ENCODE measurements around the gene APH1A. TPM values are rescaled to one million over a fixed set of nuclear protein-coding genes. Genes with fewer than 3 reads are reported as not detected.

The APH1A gene
- total RNA-seq, 1 experiment from 2014 or later: 109 TPM

DNA sequence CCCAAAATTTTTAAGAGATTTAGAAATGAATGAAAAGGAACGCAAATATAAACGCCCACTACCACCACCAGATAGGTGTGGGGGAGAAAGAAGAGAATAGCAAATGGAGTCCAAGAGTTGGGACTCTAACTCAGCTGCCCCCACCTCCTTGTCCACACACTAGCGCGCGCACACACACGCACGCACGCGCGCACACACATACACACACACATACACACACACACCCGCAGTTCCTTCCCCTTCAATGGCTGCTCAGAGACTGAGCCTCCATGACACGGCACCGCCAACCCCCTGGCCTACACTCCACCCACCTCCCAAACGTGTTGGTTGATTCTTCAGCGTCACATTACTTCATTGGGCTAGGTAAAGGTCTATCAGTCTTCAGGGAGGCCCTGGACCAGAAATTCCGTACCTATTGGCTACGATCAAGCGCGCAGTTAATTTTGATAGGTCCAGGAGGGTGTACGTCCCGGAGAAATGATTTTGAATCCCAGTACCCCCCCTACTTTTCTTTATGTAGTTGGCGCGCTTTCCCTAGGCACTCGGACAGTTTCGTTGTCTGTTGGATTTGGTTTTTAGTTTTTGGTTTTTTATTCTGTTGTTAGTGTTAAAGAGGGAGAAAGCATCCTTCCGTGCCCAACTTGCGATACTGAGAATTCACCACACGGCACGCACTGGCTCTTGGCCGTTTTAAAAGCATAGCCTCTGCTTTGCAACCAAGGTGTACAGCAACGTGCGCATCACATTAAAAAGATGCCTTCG lies 32.8 kb downstream of the APH1A start, which contains the start of gene ANP32E:
Gene ANP32E (minus strand): TSS at position 261 of the 762 bp plus-strand sequence. CDS start 326 bp downstream, outside the sequence.
- Histone ChIP-seq H3K36me3 (ENCODE audit: control insufficient read depth in 1 of 2, insufficient read depth in 2 of 2, low read length in 2 of 2) (peaks cover 2% of the 10 kb centered on the region in 2 experiments; a peak in 1 of 4 replicates), H3K4me3 (replicated peaks in 1 of 2; ENCODE audit: low read depth in 1 of 2, low read length in 2 of 2) (peak within 1 kb of the TSS; percentile 94 to 99), H4K20me1 (ENCODE audit: insufficient read depth) (no peaks in the 10 kb centered on the region), H3K4me1 (ENCODE audit: control insufficient read depth in 1 of 2, insufficient read depth in 2 of 2, low read length in 2 of 2) (peaks cover 11 to 21% of the 10 kb centered on the region in 2 experiments; a peak in 3 of 4 replicates), H3K9me2 (ENCODE audit: insufficient read depth) (no peaks in the 10 kb centered on the region), H3K4me2 (ENCODE audit: low read length) (peak within 1 kb of the TSS; percentile 90), H3K9me3 (ENCODE audit: control insufficient read depth in 1 of 2, insufficient read depth in 1 of 2, low read depth in 1 of 2, low read length in 2 of 2) (no peaks in the 10 kb centered on the region), H3K9ac (ENCODE audit: low read length) (peak within 1 kb of the TSS; percentile 94), H3K79me2 (ENCODE audit: insufficient read depth, low read length) (peaks cover 45% of the 10 kb centered on the region), H3K27me3 (ENCODE audit: insufficient read depth, low read length) (no peaks in the 10 kb centered on the region), H2AFZ (ENCODE audit: low read depth, low read length, poor library complexity, severe bottlenecking) (peak within 1 kb of the TSS; percentile 78), H3K27ac (ENCODE audit: low read depth, low read length) (peak within 1 kb of the TSS; percentile 92)
- DNase-seq (ENCODE audit: low read depth, low spot score): peak; percentile 99
- no TSS peak for BruUV-seq (replicated peaks)
- ChIA-PET CTCF (no interaction called here), RAD21 (ENCODE audit: low non-redundant PET in 1 of 2, low total read pairs in 2 of 2, uncharacterized antibody in 2 of 2, unreplicated experiment in 2 of 2) (no interaction called here), POLR2A (no interaction called here)
- TF ChIP-seq, protein P1, sequence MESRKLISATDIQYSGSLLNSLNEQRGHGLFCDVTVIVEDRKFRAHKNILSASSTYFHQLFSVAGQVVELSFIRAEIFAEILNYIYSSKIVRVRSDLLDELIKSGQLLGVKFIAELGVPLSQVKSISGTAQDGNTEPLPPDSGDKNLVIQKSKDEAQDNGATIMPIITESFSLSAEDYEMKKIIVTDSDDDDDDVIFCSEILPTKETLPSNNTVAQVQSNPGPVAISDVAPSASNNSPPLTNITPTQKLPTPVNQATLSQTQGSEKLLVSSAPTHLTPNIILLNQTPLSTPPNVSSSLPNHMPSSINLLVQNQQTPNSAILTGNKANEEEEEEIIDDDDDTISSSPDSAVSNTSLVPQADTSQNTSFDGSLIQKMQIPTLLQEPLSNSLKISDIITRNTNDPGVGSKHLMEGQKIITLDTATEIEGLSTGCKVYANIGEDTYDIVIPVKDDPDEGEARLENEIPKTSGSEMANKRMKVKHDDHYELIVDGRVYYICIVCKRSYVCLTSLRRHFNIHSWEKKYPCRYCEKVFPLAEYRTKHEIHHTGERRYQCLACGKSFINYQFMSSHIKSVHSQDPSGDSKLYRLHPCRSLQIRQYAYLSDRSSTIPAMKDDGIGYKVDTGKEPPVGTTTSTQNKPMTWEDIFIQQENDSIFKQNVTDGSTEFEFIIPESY (IDR thresholded peaks at IDR 0.05; ENCODE audit: extremely low read depth, insufficient replicate concordance, low read length): peak; percentile 21
- TF ChIP-seq RAD21 (IDR thresholded peaks at IDR 0.05; ENCODE audit: low read depth) (no peak), SP1 (IDR thresholded peaks at IDR 0.05; ENCODE audit: low read depth) (peak; percentile 100), FOSL1 (IDR thresholded peaks at IDR 0.05; ENCODE audit: low read depth) (no peak), SRF (IDR thresholded peaks at IDR 0.05; ENCODE audit: low read depth) (no peak), SIN3A (IDR thresholded peaks at IDR 0.05; ENCODE audit: low read depth) (peak; percentile 84), EGR1 (IDR thresholded peaks at IDR 0.05; ENCODE audit: low read depth) (peak; percentile 47; the same call in 1 of the 2 replicates), JUND (IDR thresholded peaks at IDR 0.05) (no peak; the same call in 1 of the 2 replicates), YY1 (IDR thresholded peaks at IDR 0.05; ENCODE audit: extremely low read depth, insufficient replicate concordance, low read depth, low read length) (peak; percentile 92), POLR2A (IDR thresholded peaks at IDR 0.05; ENCODE audit: borderline replicate concordance, extremely low read depth, insufficient read depth, insufficient read length) (peak; percentile 93), POLR2AphosphoS5 (IDR thresholded peaks at IDR 0.05; ENCODE audit: low read depth, low read length) (peak; percentile 96)
- TF ChIP-seq, protein P2, sequence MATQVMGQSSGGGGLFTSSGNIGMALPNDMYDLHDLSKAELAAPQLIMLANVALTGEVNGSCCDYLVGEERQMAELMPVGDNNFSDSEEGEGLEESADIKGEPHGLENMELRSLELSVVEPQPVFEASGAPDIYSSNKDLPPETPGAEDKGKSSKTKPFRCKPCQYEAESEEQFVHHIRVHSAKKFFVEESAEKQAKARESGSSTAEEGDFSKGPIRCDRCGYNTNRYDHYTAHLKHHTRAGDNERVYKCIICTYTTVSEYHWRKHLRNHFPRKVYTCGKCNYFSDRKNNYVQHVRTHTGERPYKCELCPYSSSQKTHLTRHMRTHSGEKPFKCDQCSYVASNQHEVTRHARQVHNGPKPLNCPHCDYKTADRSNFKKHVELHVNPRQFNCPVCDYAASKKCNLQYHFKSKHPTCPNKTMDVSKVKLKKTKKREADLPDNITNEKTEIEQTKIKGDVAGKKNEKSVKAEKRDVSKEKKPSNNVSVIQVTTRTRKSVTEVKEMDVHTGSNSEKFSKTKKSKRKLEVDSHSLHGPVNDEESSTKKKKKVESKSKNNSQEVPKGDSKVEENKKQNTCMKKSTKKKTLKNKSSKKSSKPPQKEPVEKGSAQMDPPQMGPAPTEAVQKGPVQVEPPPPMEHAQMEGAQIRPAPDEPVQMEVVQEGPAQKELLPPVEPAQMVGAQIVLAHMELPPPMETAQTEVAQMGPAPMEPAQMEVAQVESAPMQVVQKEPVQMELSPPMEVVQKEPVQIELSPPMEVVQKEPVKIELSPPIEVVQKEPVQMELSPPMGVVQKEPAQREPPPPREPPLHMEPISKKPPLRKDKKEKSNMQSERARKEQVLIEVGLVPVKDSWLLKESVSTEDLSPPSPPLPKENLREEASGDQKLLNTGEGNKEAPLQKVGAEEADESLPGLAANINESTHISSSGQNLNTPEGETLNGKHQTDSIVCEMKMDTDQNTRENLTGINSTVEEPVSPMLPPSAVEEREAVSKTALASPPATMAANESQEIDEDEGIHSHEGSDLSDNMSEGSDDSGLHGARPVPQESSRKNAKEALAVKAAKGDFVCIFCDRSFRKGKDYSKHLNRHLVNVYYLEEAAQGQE (IDR thresholded peaks at IDR 0.05; ENCODE audit: low read depth): no peak
- TF ChIP-seq, protein P3, sequence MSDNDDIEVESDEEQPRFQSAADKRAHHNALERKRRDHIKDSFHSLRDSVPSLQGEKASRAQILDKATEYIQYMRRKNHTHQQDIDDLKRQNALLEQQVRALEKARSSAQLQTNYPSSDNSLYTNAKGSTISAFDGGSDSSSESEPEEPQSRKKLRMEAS (IDR thresholded peaks at IDR 0.05): peak; percentile 72
- intact Hi-C loops (cut with micrococcal nuclease): no loop called here
- peak; percentile 90 for ATAC-seq
